Keratinocyte (primary cell): ENCODE data around the gene DSCAM.

Experiments used
- EZH2 ChIP-seq: IDR thresholded peaks from one replicate; pipeline ENCODE4 v1.6.1; 2012; ENCODE audit warnings: inconsistent platforms, mild to moderate bottlenecking, low read length, moderate library complexity
- TF ChIP-seq, protein P1 (sequence below), 3 experiments: IDR thresholded peaks in 1 of 3; conservative IDR thresholded peaks in 1 of 3; optimal IDR thresholded peaks in 1 of 3; 2 replicates in 2 of 3; 3 replicates in 1 of 3; pipeline versions ENCODE3 to v1.5.1; 2011; ENCODE audit warnings: low read length in 3 of 3, mild to moderate bottlenecking in 3 of 3, moderate library complexity in 2 of 3, control low read depth in 1 of 3, inconsistent platforms in 1 of 3; ENCODE audit not compliant: insufficient read depth in 2 of 3; ENCODE audit errors: extremely low read depth in 1 of 3

DNA sequence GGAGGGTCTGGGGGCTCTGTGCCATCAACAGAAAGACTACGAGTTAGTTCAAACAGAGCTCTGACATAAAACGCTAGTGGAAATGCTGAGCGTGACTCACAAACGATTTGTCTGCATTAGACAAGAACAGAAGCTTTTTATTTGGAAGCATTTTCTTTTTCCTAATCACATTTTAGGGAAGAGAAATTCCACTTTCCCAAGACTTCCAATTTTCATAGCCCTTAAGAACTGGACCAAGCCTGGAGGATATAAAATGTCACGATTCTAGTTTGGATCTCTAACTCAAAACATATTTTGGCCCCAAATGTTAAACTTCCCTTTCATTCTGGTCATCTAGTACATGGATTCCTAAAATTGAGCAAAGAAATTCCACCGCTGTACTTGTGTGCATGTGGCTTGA is 659.7 kb downstream of the DSCAM start:
- TF ChIP-seq, protein P1, sequence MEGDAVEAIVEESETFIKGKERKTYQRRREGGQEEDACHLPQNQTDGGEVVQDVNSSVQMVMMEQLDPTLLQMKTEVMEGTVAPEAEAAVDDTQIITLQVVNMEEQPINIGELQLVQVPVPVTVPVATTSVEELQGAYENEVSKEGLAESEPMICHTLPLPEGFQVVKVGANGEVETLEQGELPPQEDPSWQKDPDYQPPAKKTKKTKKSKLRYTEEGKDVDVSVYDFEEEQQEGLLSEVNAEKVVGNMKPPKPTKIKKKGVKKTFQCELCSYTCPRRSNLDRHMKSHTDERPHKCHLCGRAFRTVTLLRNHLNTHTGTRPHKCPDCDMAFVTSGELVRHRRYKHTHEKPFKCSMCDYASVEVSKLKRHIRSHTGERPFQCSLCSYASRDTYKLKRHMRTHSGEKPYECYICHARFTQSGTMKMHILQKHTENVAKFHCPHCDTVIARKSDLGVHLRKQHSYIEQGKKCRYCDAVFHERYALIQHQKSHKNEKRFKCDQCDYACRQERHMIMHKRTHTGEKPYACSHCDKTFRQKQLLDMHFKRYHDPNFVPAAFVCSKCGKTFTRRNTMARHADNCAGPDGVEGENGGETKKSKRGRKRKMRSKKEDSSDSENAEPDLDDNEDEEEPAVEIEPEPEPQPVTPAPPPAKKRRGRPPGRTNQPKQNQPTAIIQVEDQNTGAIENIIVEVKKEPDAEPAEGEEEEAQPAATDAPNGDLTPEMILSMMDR (optimal IDR thresholded peaks at IDR 0.05 in 1 of 3, IDR thresholded peaks at IDR 0.05 in 1 of 3, conservative IDR thresholded peaks at IDR 0.05 in 1 of 3; ENCODE audit: extremely low read depth in 1 of 3, insufficient read depth in 2 of 3, low read length in 3 of 3), result no peak
- TF ChIP-seq EZH2, result no peak
